HCT116 (cell line): ENCODE results near the gene USP47. TPM values are rescaled to one million over a fixed set of nuclear protein-coding genes. Genes with fewer than 3 reads are reported as not detected.

Experiments
- ATAC-seq: fragments of 200-7000 bp; cut with Tn5 transposase; 2 replicates; pipeline ENCODE4 v1.9.1; 2020; ENCODE audit warnings: mild to moderate bottlenecking, moderate library complexity
- BruUV-seq: library from RNA; stranded (reverse); fragments of 400-500 nt; replicated peaks from 2 replicates; lab custom pipeline; 2021; lab: Mats Ljungman, UMichigan
- CTCF ChIA-PET: fragments of 300-600 bp; sonication (Branson Sonifier 250); formaldehyde crosslinking; loops from one replicate; lab custom pipeline; 2021; ENCODE audit warnings: antibody characterized with exemption; lab: Charles Lee
- POLR2A ChIA-PET: fragments of 300-600, 350-600 bp; sonication (Branson Sonifier 250); formaldehyde crosslinking; loops from one replicate; lab custom pipeline; 2021; ENCODE audit warnings: antibody characterized with exemption; lab: Charles Lee
- RAD21 ChIA-PET, 2 experiments: fragments of 300-600 bp; sonication (Branson Sonifier 250); formaldehyde crosslinking; loops; one replicate each; lab custom pipeline; 2023; ENCODE audit warnings: low total read pairs in 2 of 2; ENCODE audit not compliant: uncharacterized antibody in 2 of 2, unreplicated experiment in 2 of 2, low non-redundant PET in 1 of 2; lab: Charles Lee
- DNase-seq: peaks from one replicate; pipeline ENCODE4 v3.0.0-alpha.2; 2010; ENCODE audit warnings: low read depth, low spot score
- H2AFZ ChIP-seq: fragments of 200-600 bp; shearing (Covaris generic), sonication (generic); 2 replicates; pipeline ENCODE4 v1.6.1; 2017; ENCODE audit warnings: low read depth, mixed run types, mixed read lengths, antibody characterized with exemption, low read length; ENCODE audit not compliant: poor library complexity, severe bottlenecking
- H3K27ac ChIP-seq: 2 replicates; pipeline ENCODE4 v1.5.1; 2012; ENCODE audit warnings: low read depth, low read length
- H3K27me3 ChIP-seq: fragments of 200-600 bp; sonication (generic); 2 replicates; pipeline ENCODE4 v1.6.1; 2016; ENCODE audit warnings: mixed run types, low read length, mixed read lengths; ENCODE audit not compliant: insufficient read depth
- H3K36me3 ChIP-seq, 2 experiments: fragments of 200-500 bp in 1 of 2; fragments of 200-600 bp in 1 of 2; sonication (Bioruptor generic) in 1 of 2; sonication (generic) in 1 of 2; 2 replicates each; pipeline versions ENCODE4 v1.5.1 to v1.6.1; 2014 to 2016; ENCODE audit warnings: low read length in 2 of 2, inconsistent platforms in 1 of 2, mixed read lengths in 1 of 2, mixed run types in 1 of 2; ENCODE audit not compliant: insufficient read depth in 2 of 2, control insufficient read depth in 1 of 2
- H3K4me1 ChIP-seq, 2 experiments: fragments of 200-600 bp in 1 of 2; sonication (generic) in 1 of 2; 2 replicates each; pipeline versions ENCODE4 v1.5.1 to v1.6.1; 2012 to 2017; ENCODE audit warnings: low read length in 2 of 2, inconsistent platforms in 1 of 2, mild to moderate bottlenecking in 1 of 2, mixed read lengths in 1 of 2, mixed run types in 1 of 2, moderate library complexity in 1 of 2; ENCODE audit not compliant: insufficient read depth in 2 of 2, control insufficient read depth in 1 of 2
- H3K4me2 ChIP-seq: fragments of 200-600 bp; sonication (generic); 2 replicates; pipeline ENCODE4 v1.6.1; 2017; ENCODE audit warnings: mixed run types, low read length, mixed read lengths
- H3K4me3 ChIP-seq, 2 experiments: fragments of 200-600 bp in 1 of 2; sonication (generic) in 1 of 2; replicated peaks in 1 of 2; 2 replicates each; pipeline ENCODE4 v1.5.1; 2011 to 2016; ENCODE audit warnings: low read length in 2 of 2, control low read depth in 1 of 2, low read depth in 1 of 2, mild to moderate bottlenecking in 1 of 2, mixed read lengths in 1 of 2, mixed run types in 1 of 2
- H3K79me2 ChIP-seq: fragments of 200-600 bp; sonication (generic); 2 replicates; pipeline ENCODE4 v1.6.1; 2017; ENCODE audit warnings: mild to moderate bottlenecking, mixed run types, low read length, moderate library complexity, mixed read lengths; ENCODE audit not compliant: insufficient read depth
- H3K9ac ChIP-seq: fragments of 200-600 bp; sonication (generic); 2 replicates; pipeline ENCODE4 v1.6.1; 2016; ENCODE audit warnings: low read length, mixed read lengths
- H3K9me2 ChIP-seq: fragments of 200-600 bp; sonication (generic), shearing (Covaris generic); 2 replicates; pipeline ENCODE4 v1.6.1; 2017; ENCODE audit warnings: mixed run types, mild to moderate bottlenecking, moderate library complexity; ENCODE audit not compliant: insufficient read depth
- H3K9me3 ChIP-seq, 2 experiments: fragments of 200-500 bp in 1 of 2; fragments of 200-600 bp in 1 of 2; sonication (Bioruptor generic) in 1 of 2; sonication (generic) in 1 of 2; 2 replicates each; pipeline ENCODE4 v1.6.1; 2014 to 2017; ENCODE audit warnings: low read length in 2 of 2, mixed read lengths in 2 of 2, inconsistent platforms in 1 of 2, low read depth in 1 of 2, mild to moderate bottlenecking in 1 of 2, mixed run types in 1 of 2, moderate library complexity in 1 of 2; ENCODE audit not compliant: control insufficient read depth in 1 of 2, insufficient read depth in 1 of 2
- H4K20me1 ChIP-seq: fragments of 200-600 bp; sonication (generic), shearing (Covaris generic); 2 replicates; pipeline ENCODE4 v1.6.1; 2017; ENCODE audit warnings: mixed run types, mild to moderate bottlenecking, moderate library complexity; ENCODE audit not compliant: insufficient read depth
- CEBPB ChIP-seq: IDR thresholded peaks from 2 replicates; pipeline ENCODE4 v1.6.1; 2012; ENCODE audit warnings: low read depth
- EGR1 ChIP-seq: IDR thresholded peaks from 2 replicates; pipeline ENCODE4 v1.6.1; 2012; ENCODE audit warnings: low read depth
- EZH2 ChIP-seq: fragments of 200-600 bp; sonication (generic); IDR thresholded peaks from 2 replicates; pipeline ENCODE4 v1.6.1; 2017; ENCODE audit warnings: antibody characterized with exemption, mixed run types
- FOSL1 ChIP-seq: IDR thresholded peaks from 2 replicates; pipeline ENCODE4 v1.6.1; 2012; ENCODE audit warnings: low read depth
- JUND ChIP-seq: IDR thresholded peaks from 2 replicates; pipeline ENCODE4 v1.6.1; 2012
- POLR2A ChIP-seq: IDR thresholded peaks from 2 replicates; pipeline ENCODE4 v1.7.0; 2011; ENCODE audit warnings: borderline replicate concordance; ENCODE audit not compliant: insufficient read depth, insufficient read length; ENCODE audit errors: extremely low read depth
- POLR2AphosphoS5 ChIP-seq: IDR thresholded peaks from 2 replicates; pipeline ENCODE4 v1.6.1; 2011; ENCODE audit warnings: mild to moderate bottlenecking, low read depth, low read length, moderate library complexity
- REST ChIP-seq: IDR thresholded peaks from 2 replicates; pipeline ENCODE4 v1.6.1; 2012; ENCODE audit warnings: low read depth
- SP1 ChIP-seq: IDR thresholded peaks from 2 replicates; pipeline ENCODE4 v1.6.1; 2012; ENCODE audit warnings: low read depth
- ZFX ChIP-seq: fragments of 450-650 bp; IDR thresholded peaks from 2 replicates; pipeline ENCODE4 v1.6.1; 2017
- intact Hi-C: fragments of 100-400 bp; cut with micrococcal nuclease; formaldehyde crosslinking; loops from 2 replicates; pipeline ENCODE4 v1.10.0; 2022
- total RNA-seq: library from RNA; stranded (reverse); gene quantifications from one replicate; pipeline ENCODE4 v1.2.1, GENCODE V29; 2021; ENCODE audit not compliant: unreplicated experiment

The USP47 gene
- total RNA-seq, 1 experiment from 2014 or later, result 18.9 TPM

- no peak overlapping the region for H3K27ac ChIP-seq
- peaks cover 8% of the 10 kb centered on the region; the same call in 1 of the 2 replicates for H4K20me1 ChIP-seq
- CTCF ChIA-PET, result interaction anchor here (1.0 kb wide), 1 partner anchor 8 kb away, joined by 3 read pairs; no protein-coding TSS in a partner anchor
- no peak overlapping the region for H2AFZ ChIP-seq
- no peaks in the 10 kb centered on the region for H3K27me3 ChIP-seq
- H3K9ac ChIP-seq, result no peak overlapping the region
- no peaks in the 10 kb centered on the region for H3K36me3 ChIP-seq
- H3K79me2 ChIP-seq, result peaks cover 93% of the 10 kb centered on the region
- no peak for TF ChIP-seq EZH2
- no peak for TF ChIP-seq FOSL1
- no peak for TF ChIP-seq POLR2A
- no peaks in the 10 kb centered on the region for H3K4me1 ChIP-seq
- RAD21 ChIA-PET, result interaction anchor here in 1 of 2 experiments (0.6 kb wide), 1 partner anchor 1553 kb away, joined by 3 read pairs; the partner anchor contains the start of gene ADM
- intact Hi-C loops, result no loop called here
- no peak for DNase-seq
- BruUV-seq, result no TSS peak
- H3K9me3 ChIP-seq, result no peaks in the 10 kb centered on the region
- no peak overlapping the region for H3K4me3 ChIP-seq
- no peak overlapping the region for H3K4me2 ChIP-seq
- POLR2A ChIA-PET, result no interaction called here
- H3K9me2 ChIP-seq, result no peaks in the 10 kb centered on the region
- ATAC-seq, result no peak
These were observed 16.0 kb downstream of the USP47 start for GRCh38 chr11:11857769-11858168.

GRCh38 chr11:11858676-11859075 lies 16.9 kb downstream of the USP47 start:
- no peaks in the 10 kb centered on the region for H3K27me3 ChIP-seq
- POLR2A ChIA-PET, result no interaction called here
- H4K20me1 ChIP-seq, result peaks cover 8% of the 10 kb centered on the region; the same call in 1 of the 2 replicates
- CTCF ChIA-PET, result no interaction called here
- intact Hi-C loops, result no loop called here
- no peak for ATAC-seq
- no peak for TF ChIP-seq JUND
- TF ChIP-seq EGR1, result no peak
- TF ChIP-seq POLR2AphosphoS5, result no peak
- no peak for TF ChIP-seq CEBPB
- TF ChIP-seq REST, result no peak
- no peak for TF ChIP-seq FOSL1
- no peak for TF ChIP-seq ZFX
- no peak for TF ChIP-seq SP1
- TF ChIP-seq, all 23 proteins: peak for 0
- H3K9me2 ChIP-seq, result no peaks in the 10 kb centered on the region
- H3K27ac ChIP-seq, result no peak overlapping the region
- RAD21 ChIA-PET, result no interaction called here
- no peaks in the 10 kb centered on the region for H3K9me3 ChIP-seq
- BruUV-seq, result no TSS peak
- H3K4me3 ChIP-seq, result no peak overlapping the region
- H3K4me1 ChIP-seq, result no peaks in the 10 kb centered on the region
- H3K79me2 ChIP-seq, result peaks cover 93% of the 10 kb centered on the region
- no peak overlapping the region for H2AFZ ChIP-seq
- no peaks in the 10 kb centered on the region for H3K36me3 ChIP-seq
- no peak for DNase-seq
- no peak overlapping the region for H3K4me2 ChIP-seq
- H3K9ac ChIP-seq, result no peak overlapping the region
